Liver (tissue), 3 donors: Measurements from ENCODE around the gene SLC24A3.

Experiments used
- ATF3 ChIP-seq: IDR thresholded peaks from 2 replicates; pipeline ENCODE4 v1.6.1; 2016; ENCODE audit warnings: antibody characterized with exemption
- EGR1 ChIP-seq, 2 donors: IDR thresholded peaks; 2 replicates each; pipeline ENCODE4 v1.6.1; 2016 to 2018; ENCODE audit warnings: antibody characterized with exemption in 2 of 2, low read depth in 2 of 2
- GABPA ChIP-seq, 2 donors: IDR thresholded peaks in 1 of 2; conservative IDR thresholded peaks in 1 of 2; 2 replicates each; pipeline ENCODE4 v1.6.1; 2016; ENCODE audit warnings: antibody characterized with exemption in 2 of 2, mild to moderate bottlenecking in 1 of 2, moderate library complexity in 1 of 2
- JUND ChIP-seq, 2 donors: IDR thresholded peaks; 2 replicates each; pipeline ENCODE4 v1.6.1; 2016; ENCODE audit warnings: antibody characterized with exemption in 2 of 2
- MAX ChIP-seq: IDR thresholded peaks from 2 replicates; pipeline ENCODE4 v1.6.1; 2016; ENCODE audit warnings: antibody characterized with exemption
- RAD21 ChIP-seq, 2 donors: IDR thresholded peaks; 2 replicates each; pipeline ENCODE4 v1.6.1; 2016; ENCODE audit warnings: antibody characterized with exemption in 2 of 2, mild to moderate bottlenecking in 2 of 2
- RXRA ChIP-seq, 2 donors: IDR thresholded peaks; 2 replicates each; pipeline ENCODE4 v1.6.1; 2017 to 2018; ENCODE audit warnings: antibody characterized with exemption in 2 of 2, mild to moderate bottlenecking in 1 of 2
- SP1 ChIP-seq: IDR thresholded peaks from 2 replicates; pipeline ENCODE4 v1.6.1; 2018; ENCODE audit warnings: antibody characterized with exemption, mild to moderate bottlenecking
- YY1 ChIP-seq: IDR thresholded peaks from 2 replicates; pipeline ENCODE4 v1.6.1; 2016; ENCODE audit warnings: antibody characterized with exemption, mild to moderate bottlenecking
- TF ChIP-seq, protein P1 (sequence below): fragments of 150-350 bp; IDR thresholded peaks from 2 replicates; pipeline ENCODE4 v1.5.1; 2017; ENCODE audit warnings: improper control_type of control experiment, low read depth, low read length; ENCODE audit not compliant: missing input control
- TF ChIP-seq, protein P2 (sequence below): IDR thresholded peaks from 2 replicates; pipeline ENCODE4 v1.6.1; 2016; ENCODE audit warnings: antibody characterized with exemption
- donor health status: healthy.
- donor health status: healthy.

DNA sequence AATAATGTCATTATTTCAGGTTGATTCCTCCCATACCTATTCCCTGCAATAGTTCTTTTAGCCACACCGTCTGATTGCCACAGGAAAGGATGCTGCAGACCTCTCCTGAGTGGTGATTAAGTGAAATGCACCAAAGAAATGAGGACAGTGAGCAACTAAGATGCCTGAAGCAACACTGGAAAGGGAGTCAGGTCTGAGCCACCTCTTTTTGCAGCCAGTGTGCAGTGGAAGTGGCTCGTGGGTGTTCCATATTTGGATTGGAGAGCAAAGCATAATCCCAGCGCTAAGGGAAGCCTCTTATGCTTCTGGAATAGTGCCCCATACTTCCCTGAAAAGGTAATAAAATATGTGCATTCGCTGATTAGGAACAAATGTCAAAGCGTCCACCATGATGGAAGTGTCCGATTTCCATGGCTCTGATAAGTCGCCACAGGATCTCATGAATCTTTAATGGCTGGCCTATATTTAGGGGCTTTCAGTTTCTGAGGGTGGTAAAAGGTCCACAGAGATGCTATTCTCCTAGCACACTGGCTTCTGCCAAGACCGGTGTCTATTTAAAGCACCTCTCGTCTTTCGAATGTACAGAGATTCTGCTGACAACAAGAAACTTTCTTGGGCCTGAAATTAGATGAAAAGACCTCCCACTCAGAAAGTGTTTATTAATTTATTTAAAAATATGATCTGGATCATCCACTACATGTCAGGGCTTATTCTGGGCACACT lies 253.9 kb downstream of the SLC24A3 start:
- TF ChIP-seq, protein P1, sequence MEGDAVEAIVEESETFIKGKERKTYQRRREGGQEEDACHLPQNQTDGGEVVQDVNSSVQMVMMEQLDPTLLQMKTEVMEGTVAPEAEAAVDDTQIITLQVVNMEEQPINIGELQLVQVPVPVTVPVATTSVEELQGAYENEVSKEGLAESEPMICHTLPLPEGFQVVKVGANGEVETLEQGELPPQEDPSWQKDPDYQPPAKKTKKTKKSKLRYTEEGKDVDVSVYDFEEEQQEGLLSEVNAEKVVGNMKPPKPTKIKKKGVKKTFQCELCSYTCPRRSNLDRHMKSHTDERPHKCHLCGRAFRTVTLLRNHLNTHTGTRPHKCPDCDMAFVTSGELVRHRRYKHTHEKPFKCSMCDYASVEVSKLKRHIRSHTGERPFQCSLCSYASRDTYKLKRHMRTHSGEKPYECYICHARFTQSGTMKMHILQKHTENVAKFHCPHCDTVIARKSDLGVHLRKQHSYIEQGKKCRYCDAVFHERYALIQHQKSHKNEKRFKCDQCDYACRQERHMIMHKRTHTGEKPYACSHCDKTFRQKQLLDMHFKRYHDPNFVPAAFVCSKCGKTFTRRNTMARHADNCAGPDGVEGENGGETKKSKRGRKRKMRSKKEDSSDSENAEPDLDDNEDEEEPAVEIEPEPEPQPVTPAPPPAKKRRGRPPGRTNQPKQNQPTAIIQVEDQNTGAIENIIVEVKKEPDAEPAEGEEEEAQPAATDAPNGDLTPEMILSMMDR: no peak
- TF ChIP-seq YY1 (no peak), MAX (no peak), GABPA (IDR thresholded peaks at IDR 0.05 in 1 of 2, conservative IDR thresholded peaks at IDR 0.05 in 1 of 2) (no peak), RXRA (IDR thresholded peaks at IDR 0.05) (no peak), RAD21 (IDR thresholded peaks at IDR 0.05) (no peak), SP1 (no peak), ATF3 (no peak), EGR1 (IDR thresholded peaks at IDR 0.05; ENCODE audit: low read depth in 2 of 2) (no peak), JUND (IDR thresholded peaks at IDR 0.05) (no peak)
- TF ChIP-seq, protein P2, sequence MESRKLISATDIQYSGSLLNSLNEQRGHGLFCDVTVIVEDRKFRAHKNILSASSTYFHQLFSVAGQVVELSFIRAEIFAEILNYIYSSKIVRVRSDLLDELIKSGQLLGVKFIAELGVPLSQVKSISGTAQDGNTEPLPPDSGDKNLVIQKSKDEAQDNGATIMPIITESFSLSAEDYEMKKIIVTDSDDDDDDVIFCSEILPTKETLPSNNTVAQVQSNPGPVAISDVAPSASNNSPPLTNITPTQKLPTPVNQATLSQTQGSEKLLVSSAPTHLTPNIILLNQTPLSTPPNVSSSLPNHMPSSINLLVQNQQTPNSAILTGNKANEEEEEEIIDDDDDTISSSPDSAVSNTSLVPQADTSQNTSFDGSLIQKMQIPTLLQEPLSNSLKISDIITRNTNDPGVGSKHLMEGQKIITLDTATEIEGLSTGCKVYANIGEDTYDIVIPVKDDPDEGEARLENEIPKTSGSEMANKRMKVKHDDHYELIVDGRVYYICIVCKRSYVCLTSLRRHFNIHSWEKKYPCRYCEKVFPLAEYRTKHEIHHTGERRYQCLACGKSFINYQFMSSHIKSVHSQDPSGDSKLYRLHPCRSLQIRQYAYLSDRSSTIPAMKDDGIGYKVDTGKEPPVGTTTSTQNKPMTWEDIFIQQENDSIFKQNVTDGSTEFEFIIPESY: no peak
